Lung (tissue), 12 donors: ENCODE data around the gene RGS10. TPM values are rescaled to one million over a fixed set of nuclear protein-coding genes. Genes with fewer than 3 reads are reported as not detected.

Experiments
- ATAC-seq: fragments of 200-7000 bp; cut with Tn5 transposase; one replicate; pipeline ENCODE4 v1.9.1; 2020; ENCODE audit warnings: moderate number of reproducible peaks; ENCODE audit not compliant: insufficient read depth, low FRiP score
- DNase-seq, 3 donors: peaks; one replicate each; pipeline ENCODE4 v3.0.0-alpha.2; 2013 to 2017
- H3K27ac ChIP-seq, 2 donors: one replicate each; pipeline ENCODE4 v1.5.1; 2013; ENCODE audit warnings: mild to moderate bottlenecking in 2 of 2, moderate library complexity in 2 of 2, control low read depth in 1 of 2, inconsistent platforms in 1 of 2, low read depth in 1 of 2, low read length in 1 of 2
- H3K27me3 ChIP-seq, 3 donors: one replicate each; pipeline ENCODE4 v1.5.1; 2013; ENCODE audit warnings: low read length in 2 of 3; ENCODE audit not compliant: control insufficient read depth in 3 of 3, insufficient read depth in 3 of 3
- H3K36me3 ChIP-seq, 4 donors: one replicate each; pipeline ENCODE4 v1.5.1; 2013; ENCODE audit warnings: low read length in 4 of 4, mild to moderate bottlenecking in 1 of 4, moderate library complexity in 1 of 4; ENCODE audit not compliant: control insufficient read depth in 4 of 4, insufficient read depth in 4 of 4
- H3K4me1 ChIP-seq, 5 donors: one replicate each; pipeline ENCODE4 v1.5.1; 2013; ENCODE audit warnings: low read length in 5 of 5, mild to moderate bottlenecking in 2 of 5, moderate library complexity in 1 of 5; ENCODE audit not compliant: control insufficient read depth in 5 of 5, insufficient read depth in 5 of 5
- H3K4me3 ChIP-seq: one replicate; pipeline ENCODE4 v1.5.1; 2013; ENCODE audit warnings: mild to moderate bottlenecking, control low read depth, moderate library complexity
- H3K9ac ChIP-seq, 2 donors: one replicate each; pipeline ENCODE4 v1.5.1; 2013; ENCODE audit warnings: low read length in 2 of 2, control low read depth in 1 of 2; ENCODE audit not compliant: insufficient read depth in 1 of 2
- H3K9me3 ChIP-seq, 4 donors: one replicate each; pipeline ENCODE4 v1.5.1; 2013; ENCODE audit warnings: low read length in 3 of 4, mild to moderate bottlenecking in 1 of 4, moderate library complexity in 1 of 4; ENCODE audit not compliant: control insufficient read depth in 4 of 4, insufficient read depth in 3 of 4
- CTCF ChIP-seq: IDR thresholded peaks from 2 replicates; pipeline ENCODE4 v1.5.1; 2012; ENCODE audit warnings: mild to moderate bottlenecking; ENCODE audit errors: control extremely low read depth, extremely low read depth
- WGBS, 2 donors: extraction: QIAGEN DNeasy Blood & Tissue Kit; methylation state at CpG; one replicate each; pipeline ENCODE4 v1.1.7; 2013; 5-methylcytosine and 5-hydroxymethylcytosine counted together
- polyA plus RNA-seq, 2 donors: library from polyadenylated mRNA; stranded (reverse); fragments of 200-250 nt; gene quantifications; one replicate each; pipeline ENCODE4 v1.2.1, GENCODE V29; 2013
- total RNA-seq, 2 donors: library from RNA; depleted of rRNA in 1 of 2; stranded (reverse); fragments of >200 nt in 1 of 2; gene quantifications; one replicate each; pipeline ENCODE4 v1.2.1, GENCODE V29; 2014 to 2021
- donor health status: control.
- donor health status: control.
- donor health status: Bipolar disorder and iron deficiency.
- donor health status: healthy.
- donor health status: DM: yes; HTN: yes; CAD: no.

RGS10 gene
- total and polyA plus RNA-seq, 4 donors: 17.0 to 43.4 (median 29.8) TPM

- WGBS, 2 donors: 77 to 85% methylated on average over 6 of the region's 6 CpGs
- Histone ChIP-seq H3K27ac (no peak overlapping the region), H3K27me3 (peaks cover 0 to 14% (median 0%) of the 10 kb centered on the region in 3 donors), H3K9ac (no peak overlapping the region), H3K4me3 (no peak overlapping the region), H3K9me3 (no peaks in the 10 kb centered on the region), H3K36me3 (peaks cover 0 to 2% (median 0%) of the 10 kb centered on the region in 4 donors), H3K4me1 (peaks cover 0 to 14% (median 6%) of the 10 kb centered on the region in 5 donors)
- ATAC-seq (no peak), DNase-seq (no peak)
- TF ChIP-seq CTCF: no peak
Observed at GRCh38 chr10:119500821-119501220, 41.7 kb downstream of the RGS10 start.

- ATAC-seq (no peak), DNase-seq (no peak)
- Histone ChIP-seq H3K9me3 (no peaks in the 10 kb centered on the region), H3K4me1 (peaks cover 0 to 12% (median 3%) of the 10 kb centered on the region in 5 donors), H3K9ac (no peak overlapping the region), H3K27me3 (peaks cover 0 to 14% (median 0%) of the 10 kb centered on the region in 3 donors), H3K27ac (no peak overlapping the region), H3K36me3 (peaks cover 0 to 2% (median 0%) of the 10 kb centered on the region in 4 donors), H3K4me3 (no peak overlapping the region)
- 68 to 80% methylated on average over 8 of the region's 8 CpGs for WGBS, 2 donors
- TF ChIP-seq CTCF: no peak
Observed at GRCh38 chr10:119500123-119500795, 42.3 kb downstream of the RGS10 start.

- ATAC-seq: no peak
- no peak for DNase-seq
- H3K9me3 ChIP-seq: no peaks in the 10 kb centered on the region
- no peak for TF ChIP-seq CTCF
- peaks cover 0 to 14% (median 0%) of the 10 kb centered on the region in 3 donors for H3K27me3 ChIP-seq
- peaks cover 0 to 12% (median 0%) of the 10 kb centered on the region in 5 donors for H3K4me1 ChIP-seq
- H3K27ac ChIP-seq: no peak overlapping the region
- H3K4me3 ChIP-seq: no peak overlapping the region
- peaks cover 0 to 2% (median 0%) of the 10 kb centered on the region in 4 donors for H3K36me3 ChIP-seq
- no peak overlapping the region for H3K9ac ChIP-seq
- 71 to 81% methylated on average over 5 of the region's 5 CpGs for WGBS, 2 donors
Observed at GRCh38 chr10:119499677-119500002, 42.9 kb downstream of the RGS10 start.
